ENCODE measurements around the gene HAO2. TPM values are rescaled to one million over a fixed set of nuclear protein-coding genes. Genes with fewer than 3 reads are reported as not detected.

The HAO2 gene
- total and polyA plus RNA-seq, 7 donors = not detected

GRCh38 chr1:119329541-119330461 lies 38.8 kb upstream of the HAO2 start:
- H3K4me3 ChIP-seq = no peak overlapping the region
- H3K9me3 ChIP-seq = no peaks in the 10 kb centered on the region
- no peak overlapping the region for H3K27ac ChIP-seq
- DNase-seq = no peak
- ATAC-seq = no peak
- no peak for TF ChIP-seq CTCF (IDR thresholded peaks at IDR 0.05)
- intact Hi-C loops (cut with DNase I) = loop anchor here in 1 of 2 donors (5.0 kb wide), 1 partner anchor 48 kb away; no protein-coding TSS in a partner anchor
- no peaks in the 10 kb centered on the region for H3K36me3 ChIP-seq (ENCODE audit: insufficient read depth in 1 of 2, low read depth in 1 of 2)
- peaks cover 3% of the 10 kb centered on the region for H3K4me1 ChIP-seq
- no peaks in the 10 kb centered on the region for H3K27me3 ChIP-seq (ENCODE audit: insufficient read depth in 3 of 3, low read length in 2 of 3)
- WGBS, 3 donors = 49 to 64% (median 51%) methylated on average over 8 of the region's 8 CpGs

- Histone ChIP-seq H3K27ac (no peak overlapping the region), H3K36me3 (ENCODE audit: insufficient read depth in 1 of 2, low read depth in 1 of 2) (no peaks in the 10 kb centered on the region), H3K4me1 (peaks cover 3% of the 10 kb centered on the region), H3K9me3 (no peaks in the 10 kb centered on the region), H3K4me3 (no peak overlapping the region), H3K27me3 (ENCODE audit: insufficient read depth in 3 of 3, low read length in 2 of 3) (no peaks in the 10 kb centered on the region)
- 65 to 74% (median 72%) methylated on average over 6 of the region's 6 CpGs for WGBS, 3 donors
- TF ChIP-seq CTCF (IDR thresholded peaks at IDR 0.05) = no peak
- ATAC-seq = no peak
- DNase-seq = no peak
- intact Hi-C loops (cut with DNase I) = no loop called here
Observed at GRCh38 chr1:119330466-119331189, 38.0 kb upstream of the HAO2 start.

DNA sequence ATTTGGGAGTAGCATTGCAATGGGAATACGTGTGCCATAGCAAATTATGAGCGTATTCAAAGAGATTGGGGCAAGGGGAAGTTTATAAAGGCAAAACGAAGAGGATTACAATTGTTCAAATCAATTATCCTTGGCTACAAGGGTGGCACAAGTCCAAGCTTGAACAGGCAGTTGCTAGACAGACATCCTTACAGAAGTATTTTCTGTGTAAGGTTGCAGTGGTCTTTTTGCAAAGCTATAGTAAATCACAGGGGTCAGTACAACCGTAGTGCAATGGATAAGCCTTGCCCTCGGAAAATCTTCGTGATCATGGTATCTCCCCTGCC lies 37.4 kb upstream of the HAO2 start:
- Histone ChIP-seq H3K9me3 (no peaks in the 10 kb centered on the region), H3K4me1 (peaks cover 3% of the 10 kb centered on the region), H3K4me3 (no peak overlapping the region), H3K27ac (no peak overlapping the region), H3K36me3 (ENCODE audit: insufficient read depth in 1 of 2, low read depth in 1 of 2) (no peaks in the 10 kb centered on the region), H3K27me3 (ENCODE audit: insufficient read depth in 3 of 3, low read length in 2 of 3) (no peaks in the 10 kb centered on the region)
- DNase-seq (no peak), ATAC-seq (no peak)
- intact Hi-C loops (cut with DNase I) = no loop called here
- TF ChIP-seq CTCF (IDR thresholded peaks at IDR 0.05) = no peak
- WGBS, 3 donors = 68 to 83% (median 68%) methylated on average over 6 of the region's 6 CpGs

DNA sequence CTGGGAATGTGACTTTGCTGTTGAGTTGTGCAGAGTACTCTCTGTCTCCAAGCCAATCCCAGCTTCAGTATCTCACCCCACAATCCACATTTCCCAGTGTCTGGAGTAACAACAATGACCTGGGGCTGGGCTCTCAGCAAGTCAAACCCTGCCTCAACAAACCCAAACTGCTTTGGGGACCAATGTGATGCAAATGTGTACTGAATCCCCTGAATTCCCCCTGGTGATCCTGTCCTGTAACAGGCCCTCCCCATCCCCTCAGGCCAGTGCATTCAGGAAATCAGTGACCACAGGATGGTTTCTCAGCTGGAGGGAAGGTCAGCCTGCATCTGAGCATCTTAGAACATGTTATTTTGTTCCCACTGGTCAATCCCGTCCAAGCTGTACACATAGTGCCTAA lies 36.7 kb upstream of the HAO2 start:
- Histone ChIP-seq H3K27me3 (ENCODE audit: insufficient read depth in 3 of 3, low read length in 2 of 3) (no peaks in the 10 kb centered on the region), H3K4me1 (peaks cover under 1% of the 10 kb centered on the region), H3K27ac (no peak overlapping the region), H3K36me3 (ENCODE audit: insufficient read depth in 1 of 2, low read depth in 1 of 2) (no peaks in the 10 kb centered on the region), H3K9me3 (no peaks in the 10 kb centered on the region), H3K4me3 (no peak overlapping the region)
- TF ChIP-seq CTCF (IDR thresholded peaks at IDR 0.05) = no peak
- intact Hi-C loops (cut with DNase I) = no loop called here
- ATAC-seq = no peak
- no peak for DNase-seq
- WGBS, 3 donors = 82 to 90% (median 83%) methylated on average over 1 of the region's 1 CpG

All from psoas muscle (tissue), 8 donors.